Mucosa of descending colon (tissue), 3 donors: ENCODE data around the gene INPP5A. TPM values are rescaled to one million over a fixed set of nuclear protein-coding genes. Genes with fewer than 3 reads are reported as not detected.

Source experiments
- ATAC-seq: fragments of 200-7000 bp; cut with Tn5 transposase; one replicate; pipeline ENCODE4 v1.9.1; 2020; ENCODE audit warnings: mild to moderate bottlenecking, moderate library complexity
- DNase-seq, 3 donors: peaks; one replicate each; pipeline ENCODE4 v3.0.0-alpha.2; 2020
- H3K36me3 ChIP-seq: fragments of 200-600 bp; one replicate; pipeline ENCODE4 v1.8.0; 2021; ENCODE audit warnings: low read depth, mild to moderate bottlenecking
- H3K4me1 ChIP-seq: fragments of 200-600 bp; one replicate; pipeline ENCODE4 v1.8.0; 2021; ENCODE audit warnings: low read depth, mild to moderate bottlenecking
- H3K4me3 ChIP-seq: fragments of 200-600 bp; one replicate; pipeline ENCODE4 v1.8.0; 2021; ENCODE audit warnings: mild to moderate bottlenecking
- H3K9me3 ChIP-seq: fragments of 200-600 bp; one replicate; pipeline ENCODE4 v1.8.0; 2021; ENCODE audit warnings: mild to moderate bottlenecking
- CTCF ChIP-seq: fragments of 200-600 bp; IDR thresholded peaks from one replicate; pipeline ENCODE4 v1.8.0; 2022; ENCODE audit warnings: antibody characterized with exemption, mild to moderate bottlenecking
- intact Hi-C, 2 donors: fragments of 100-400 bp; cut with DNase I in 1 of 2; cut with micrococcal nuclease in 1 of 2; formaldehyde crosslinking; loops; one replicate each; pipeline versions ENCODE4 v1.11.0 to v1.11.1; 2022; cut with DNase I, micrococcal nuclease
- total RNA-seq, 3 donors: library from RNA; stranded (reverse); fragmentation: NEBNext Ultra II Directional in 2 of 3; extraction: Animal tissue kit (Norgen Biotek cat#: 25700) in 2 of 3; gene quantifications; one replicate each; pipeline versions ENCODE4 v1.2.1 to v1.2.4, GENCODE V29; 2021 to 2023
- donor health status: DM: no; HTN: no; CAD: no; lungs with moderate emphysema.
- donor health status: DM: no; HTN: no; CAD: no.
- donor health status: DM: no; HTN: yes; CAD: no.

Gene INPP5A
- total RNA-seq, 3 donors from 2014 or later = 31.7 to 92.8 (median 32.0) TPM

DNA sequence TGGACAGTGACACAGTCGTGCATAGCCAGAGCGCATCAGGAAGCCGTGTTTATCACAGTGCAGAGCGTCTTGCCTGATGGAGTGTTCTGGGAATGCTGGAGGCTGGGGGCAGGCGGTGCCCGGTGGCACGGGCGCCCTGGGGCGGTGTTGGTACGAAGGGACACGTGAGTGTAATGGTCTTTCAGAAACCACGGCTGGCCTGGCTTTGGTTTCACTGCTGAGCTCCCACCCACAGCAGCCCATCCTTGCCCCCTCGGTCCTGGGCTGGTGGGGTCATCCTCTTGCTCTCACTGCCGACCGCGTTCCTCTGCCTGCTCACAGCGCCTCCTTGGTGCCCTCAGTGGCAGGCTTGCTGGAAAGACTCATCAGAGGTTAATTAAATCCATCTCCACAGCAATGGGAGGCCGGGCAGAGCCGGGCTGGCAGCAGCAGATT lies 197.8 kb downstream of the INPP5A start:
- TF ChIP-seq CTCF = no peak
- H3K4me3 ChIP-seq = no peak overlapping the region
- H3K4me1 ChIP-seq = peaks cover 6% of the 10 kb centered on the region
- no peak for DNase-seq
- no peaks in the 10 kb centered on the region for H3K36me3 ChIP-seq
- intact Hi-C loops = no loop called here
- H3K9me3 ChIP-seq = no peaks in the 10 kb centered on the region
- no peak for ATAC-seq

GRCh38 chr10:132735923-132736391 lies 198.4 kb downstream of the INPP5A start:
- no peak for TF ChIP-seq CTCF
- DNase-seq = no peak
- intact Hi-C loops = no loop called here
- Histone ChIP-seq H3K4me1 (peaks cover 6% of the 10 kb centered on the region), H3K4me3 (no peak overlapping the region), H3K9me3 (no peaks in the 10 kb centered on the region), H3K36me3 (no peaks in the 10 kb centered on the region)
- ATAC-seq = no peak

DNA sequence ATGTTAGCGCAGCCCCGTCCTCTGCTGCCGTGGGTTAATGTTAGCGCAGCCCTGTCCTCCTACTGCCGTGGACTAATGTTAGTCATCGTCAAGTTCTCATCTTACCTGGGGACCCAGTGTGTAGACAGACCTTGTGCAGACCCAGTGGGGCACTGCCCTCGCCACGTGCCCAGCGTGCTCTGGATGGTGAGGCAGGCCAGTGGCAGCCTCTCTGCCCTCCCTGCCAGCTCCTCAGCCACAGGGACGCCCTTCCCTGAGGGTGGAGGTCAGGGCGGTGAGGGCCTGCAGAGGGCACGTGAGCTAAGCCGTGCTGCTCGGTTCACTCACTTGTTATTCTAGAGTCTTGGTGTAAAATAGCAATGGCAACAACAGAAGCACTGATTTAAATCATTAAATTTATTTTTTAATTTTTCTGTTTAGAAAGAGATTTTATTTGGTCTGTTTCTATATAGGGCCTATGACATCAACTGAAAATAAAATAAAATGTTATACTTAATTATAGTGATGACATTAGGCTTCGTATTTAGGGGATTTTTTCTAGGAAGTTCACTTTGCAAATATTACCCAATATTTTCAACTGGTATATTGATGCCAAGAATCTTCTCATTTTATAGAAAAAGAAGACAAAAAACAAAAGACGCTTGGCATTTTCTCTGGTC lies 199.9 kb downstream of the INPP5A start:
- Histone ChIP-seq H3K4me1 (peaks cover 6% of the 10 kb centered on the region), H3K36me3 (no peaks in the 10 kb centered on the region), H3K4me3 (no peak overlapping the region), H3K9me3 (no peaks in the 10 kb centered on the region)
- no peak for DNase-seq
- ATAC-seq = no peak
- intact Hi-C loops = no loop called here
- TF ChIP-seq CTCF = no peak

- intact Hi-C loops = no loop called here
- Histone ChIP-seq H3K4me3 (no peak overlapping the region), H3K36me3 (no peaks in the 10 kb centered on the region), H3K4me1 (peaks cover 6% of the 10 kb centered on the region), H3K9me3 (no peaks in the 10 kb centered on the region)
- no peak for DNase-seq
- no peak for ATAC-seq
- TF ChIP-seq CTCF = no peak
These were observed 201.1 kb downstream of the INPP5A start for GRCh38 chr10:132738454-132739224.

GRCh38 chr10:132739225-132739613 lies 201.6 kb downstream of the INPP5A start:
- intact Hi-C loops = no loop called here

More at GRCh38 chr10:132739225-132739613, 201.6 kb downstream of the INPP5A start:
- Histone ChIP-seq H3K36me3 (no peaks in the 10 kb centered on the region), H3K4me3 (no peak overlapping the region), H3K9me3 (no peaks in the 10 kb centered on the region), H3K4me1 (peaks cover 6% of the 10 kb centered on the region)
- DNase-seq (no peak), ATAC-seq (no peak)
- no peak for TF ChIP-seq CTCF
